GM21526 (cell line): Measurements from ENCODE around the gene ETFDH.
"Not testable (repeated sequence)": the region's sequence is repeated elsewhere in the genome, so short reads cannot be mapped to it uniquely, and the experiment has no call there.

Experiments used
- ATAC-seq: cut with Tn5 transposase; IDR thresholded peaks from one replicate; pipeline ENCODE4 v1.9.1; 2021; ENCODE audit warnings: moderate library complexity; ENCODE audit not compliant: unreplicated experiment, low FRiP score

The ETFDH gene

DNA sequence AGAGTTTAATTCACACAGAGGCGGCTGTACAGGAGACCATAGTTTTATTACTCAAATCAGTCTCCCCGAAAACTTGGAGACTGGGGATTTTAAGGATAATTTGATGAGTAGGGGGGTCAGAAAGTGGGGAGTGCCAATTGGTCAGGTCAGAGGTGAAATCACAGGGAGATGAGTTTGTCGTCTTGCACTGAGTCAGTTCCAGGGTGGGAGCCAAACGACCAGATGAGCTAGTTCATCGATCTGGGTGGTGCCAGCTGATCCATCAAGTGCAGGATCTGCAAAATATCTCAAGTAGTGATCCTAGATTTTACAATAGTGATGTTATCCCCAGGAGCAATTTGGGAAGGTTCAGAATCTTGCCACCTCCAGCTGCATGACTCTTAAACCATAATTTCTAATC, 4.0 kb downstream of the ETFDH start:
- ATAC-seq = no peak

DNA sequence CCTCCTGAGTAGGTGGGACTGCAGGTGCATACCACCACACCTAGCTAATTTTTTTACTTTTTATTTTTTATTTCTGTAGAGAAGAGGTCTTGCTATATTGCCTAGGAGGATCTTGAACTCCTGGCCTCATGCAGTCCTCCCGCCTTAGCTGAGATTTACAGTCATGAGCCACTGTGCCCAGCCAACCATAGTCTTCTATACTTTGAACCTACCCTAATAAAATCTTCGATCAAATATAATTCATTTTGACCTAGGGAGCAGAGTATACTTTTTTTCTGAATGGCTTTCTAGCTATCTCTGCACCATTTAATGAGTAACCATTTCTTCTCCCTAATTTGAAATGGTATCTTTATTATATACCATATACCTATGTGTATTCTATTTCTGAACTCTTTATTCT, 6.7 kb downstream of the ETFDH start:
- no peak for ATAC-seq

DNA sequence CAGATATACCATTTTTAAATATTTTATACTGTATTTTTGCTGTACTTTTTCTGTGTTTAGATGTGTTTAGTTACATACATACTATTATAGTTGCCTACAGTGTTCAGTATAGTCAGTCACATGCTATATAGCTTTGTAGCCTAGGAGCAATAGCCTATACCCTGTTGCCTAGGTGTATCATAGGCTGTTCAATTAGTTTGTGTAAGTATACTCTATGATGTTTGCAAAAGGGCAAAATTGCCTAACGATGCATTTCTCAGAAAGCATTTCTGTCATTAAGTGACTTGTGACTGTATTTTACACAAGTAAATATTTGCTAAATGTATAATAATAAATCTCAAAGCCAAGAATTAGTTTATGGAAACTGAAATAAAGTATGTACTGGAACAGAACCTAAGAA, 9.5 kb downstream of the ETFDH start:
- no peak for ATAC-seq

DNA sequence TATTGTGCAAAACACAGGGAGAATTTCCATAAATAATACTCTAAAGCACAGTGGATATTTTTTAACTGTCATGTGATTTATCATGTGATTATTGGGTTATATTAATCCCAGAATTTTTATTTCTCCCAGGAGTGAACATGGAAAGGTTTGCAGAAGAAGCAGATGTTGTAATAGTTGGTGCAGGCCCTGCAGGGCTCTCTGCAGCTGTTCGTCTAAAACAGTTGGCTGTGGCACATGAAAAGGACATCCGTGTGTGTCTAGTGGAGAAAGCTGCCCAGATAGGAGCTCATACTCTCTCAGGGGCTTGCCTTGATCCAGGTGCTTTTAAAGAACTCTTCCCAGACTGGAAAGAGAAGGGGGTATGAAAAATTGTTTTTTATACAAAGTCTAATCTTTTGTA, 10.0 kb downstream of the ETFDH start:
- ATAC-seq = no peak

DNA sequence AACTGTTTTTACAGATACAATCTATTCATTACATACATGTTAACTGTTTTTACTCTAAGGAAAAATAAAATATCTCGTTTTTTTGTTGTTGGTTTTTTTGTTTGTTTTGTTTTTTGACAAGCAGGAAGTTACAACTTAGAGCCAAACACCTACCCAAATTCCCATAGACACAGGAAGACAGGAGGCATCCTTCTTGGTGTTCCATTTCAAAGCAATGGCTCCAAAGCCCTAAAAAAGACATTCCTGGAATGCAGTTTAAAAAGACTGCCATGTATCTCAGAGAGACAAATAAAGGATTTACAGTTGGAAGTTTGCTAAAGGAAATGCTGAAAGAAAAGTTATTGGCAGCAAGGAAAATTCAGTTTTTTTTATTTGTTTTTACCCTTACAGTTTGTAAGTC, 16.7 kb downstream of the ETFDH start:
- ATAC-seq = no peak

DNA sequence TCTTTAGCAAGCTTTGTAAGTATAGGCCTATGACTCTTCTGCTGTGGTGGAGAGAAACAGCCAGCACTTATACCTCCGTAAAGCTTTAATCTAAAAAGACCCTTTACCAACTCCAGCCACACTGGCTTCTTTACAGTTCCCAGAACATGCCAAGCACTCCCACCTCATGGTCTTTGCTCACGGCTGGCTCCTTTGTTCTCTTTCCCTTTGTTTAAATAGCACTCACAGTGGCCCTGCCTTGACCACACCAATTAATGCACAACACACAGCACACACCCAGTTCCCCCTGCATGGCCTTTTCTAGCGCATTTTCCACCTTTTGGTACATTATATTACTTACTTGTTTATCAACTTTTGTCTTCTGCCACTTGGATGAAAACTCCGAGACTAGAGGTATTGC, 32.2 kb downstream of the ETFDH start:
- ATAC-seq = no peak

DNA sequence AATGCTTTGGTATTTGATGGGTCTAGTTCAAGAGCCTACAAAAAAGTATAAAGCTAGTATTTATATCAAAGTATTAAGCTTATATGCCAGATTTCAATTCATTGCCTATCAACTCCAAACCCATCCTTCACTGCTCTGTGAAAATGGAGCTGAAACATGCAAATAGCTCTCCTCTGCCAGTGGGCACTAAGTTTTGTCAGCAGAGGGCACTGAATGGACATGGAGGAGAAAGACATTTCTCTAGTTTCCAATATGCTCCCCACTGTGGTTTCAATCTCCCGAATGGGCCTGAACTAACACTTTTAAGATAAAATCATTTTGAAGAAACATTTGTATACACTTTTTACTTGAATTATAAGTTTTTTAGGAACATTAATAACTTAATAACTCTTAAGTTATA, 38.7 kb downstream of the ETFDH start:
- no peak for ATAC-seq

DNA sequence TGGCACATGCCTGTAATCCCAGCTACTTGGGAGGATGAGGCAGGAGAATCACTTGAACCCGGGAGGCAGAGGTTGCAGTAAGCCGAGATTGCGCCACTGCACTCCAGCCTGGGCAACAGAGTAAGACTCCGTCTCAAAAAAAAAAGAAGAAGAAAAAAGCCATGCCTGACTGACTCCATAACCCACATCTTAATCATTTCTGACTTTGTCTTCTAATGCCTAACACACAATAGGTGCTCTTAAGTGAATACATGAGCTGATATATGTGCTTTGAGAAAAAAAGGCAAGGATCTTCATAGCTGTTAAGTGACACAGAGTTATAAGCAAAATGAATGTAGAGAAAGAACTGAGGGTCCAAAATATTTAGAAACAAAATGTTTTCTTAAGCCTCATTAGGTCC, 40.5 kb downstream of the ETFDH start:
- not testable (repeated sequence) for ATAC-seq

DNA sequence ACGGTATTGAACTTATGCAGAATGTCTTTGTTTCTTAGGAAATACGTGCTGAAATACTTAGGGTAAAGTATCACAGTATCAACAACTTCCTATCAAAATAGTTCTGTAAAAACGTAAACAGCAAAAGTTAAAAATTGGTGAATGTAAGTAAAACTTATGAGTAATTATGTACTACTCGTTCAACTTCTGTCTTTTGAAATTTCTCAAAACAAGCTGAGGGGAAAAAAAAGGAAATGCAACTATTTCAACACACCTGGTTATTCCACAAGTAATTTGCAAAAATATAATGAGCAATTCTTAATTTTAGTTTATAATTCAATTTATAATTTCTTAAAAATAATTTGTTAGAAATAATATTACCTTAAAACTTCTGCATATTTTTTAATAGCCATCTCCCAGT, 42.8 kb downstream of the ETFDH start:
- ATAC-seq = no peak

DNA sequence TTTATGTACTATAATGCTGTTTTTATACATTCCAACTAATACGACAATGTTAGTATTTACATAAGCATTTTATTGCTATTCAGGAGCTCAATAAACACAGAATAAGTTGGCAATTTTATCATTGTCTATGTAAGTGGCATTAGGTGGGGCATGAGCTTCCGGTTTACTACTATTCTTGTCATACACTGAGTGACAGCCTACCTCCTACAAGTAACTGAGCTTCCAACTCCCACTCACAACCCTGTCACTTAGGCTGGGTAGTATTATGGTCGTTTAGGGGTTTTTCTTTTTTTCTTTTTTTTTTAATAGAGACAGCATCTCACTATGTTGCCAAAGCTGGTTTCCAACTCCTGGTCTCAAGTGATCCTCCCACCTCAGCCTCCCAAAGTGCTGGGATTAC, 43.7 kb downstream of the ETFDH start:
- ATAC-seq = no peak

DNA sequence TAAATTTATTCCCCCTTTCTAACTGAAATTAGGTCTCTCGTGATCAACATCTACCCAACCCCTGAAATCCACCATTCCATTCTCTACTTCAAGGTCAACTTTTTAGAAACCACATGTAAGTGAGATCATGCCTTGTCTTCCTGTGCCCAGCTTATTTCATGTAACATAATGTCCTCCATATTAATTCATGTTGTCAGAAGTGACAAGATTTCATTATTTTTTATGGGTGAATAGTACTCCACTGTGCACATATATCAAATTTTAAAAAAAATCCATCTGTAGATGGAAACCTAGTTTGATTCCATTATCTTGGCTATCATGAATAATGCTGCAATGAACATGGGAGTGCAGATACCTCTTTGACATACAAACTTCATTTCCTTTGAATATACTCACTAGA, 49.6 kb downstream of the ETFDH start:
- no peak for ATAC-seq

DNA sequence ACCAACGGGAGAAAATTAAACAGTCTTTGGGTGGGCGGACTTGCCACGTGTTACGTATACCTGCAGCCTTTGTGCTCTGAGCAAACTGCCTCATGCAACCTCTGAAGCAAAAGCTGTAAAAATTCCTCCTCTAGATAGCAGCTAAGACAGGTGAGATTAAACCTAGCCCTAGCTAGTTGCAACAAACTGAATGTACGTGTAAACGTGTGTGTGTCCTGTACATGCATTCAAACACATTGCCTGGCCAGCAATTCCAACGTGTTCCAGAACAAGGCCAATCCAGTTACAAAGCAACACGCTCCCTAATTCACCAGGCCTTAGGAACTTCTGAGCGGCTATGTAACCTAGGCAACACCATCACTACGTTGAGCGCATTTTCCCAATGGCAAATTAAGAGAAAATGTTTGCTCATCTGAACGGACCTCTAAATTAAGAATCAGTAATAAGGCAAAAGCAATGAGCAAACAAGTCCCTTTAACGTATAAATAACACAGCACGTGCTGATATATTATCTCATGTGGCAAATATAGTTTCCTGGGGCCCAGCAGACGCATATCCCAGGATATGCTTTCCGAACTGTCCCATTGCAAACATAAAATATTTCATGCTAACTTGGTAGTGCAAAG, 50.3 kb downstream of the ETFDH start:
- peak; percentile 28 for ATAC-seq

DNA sequence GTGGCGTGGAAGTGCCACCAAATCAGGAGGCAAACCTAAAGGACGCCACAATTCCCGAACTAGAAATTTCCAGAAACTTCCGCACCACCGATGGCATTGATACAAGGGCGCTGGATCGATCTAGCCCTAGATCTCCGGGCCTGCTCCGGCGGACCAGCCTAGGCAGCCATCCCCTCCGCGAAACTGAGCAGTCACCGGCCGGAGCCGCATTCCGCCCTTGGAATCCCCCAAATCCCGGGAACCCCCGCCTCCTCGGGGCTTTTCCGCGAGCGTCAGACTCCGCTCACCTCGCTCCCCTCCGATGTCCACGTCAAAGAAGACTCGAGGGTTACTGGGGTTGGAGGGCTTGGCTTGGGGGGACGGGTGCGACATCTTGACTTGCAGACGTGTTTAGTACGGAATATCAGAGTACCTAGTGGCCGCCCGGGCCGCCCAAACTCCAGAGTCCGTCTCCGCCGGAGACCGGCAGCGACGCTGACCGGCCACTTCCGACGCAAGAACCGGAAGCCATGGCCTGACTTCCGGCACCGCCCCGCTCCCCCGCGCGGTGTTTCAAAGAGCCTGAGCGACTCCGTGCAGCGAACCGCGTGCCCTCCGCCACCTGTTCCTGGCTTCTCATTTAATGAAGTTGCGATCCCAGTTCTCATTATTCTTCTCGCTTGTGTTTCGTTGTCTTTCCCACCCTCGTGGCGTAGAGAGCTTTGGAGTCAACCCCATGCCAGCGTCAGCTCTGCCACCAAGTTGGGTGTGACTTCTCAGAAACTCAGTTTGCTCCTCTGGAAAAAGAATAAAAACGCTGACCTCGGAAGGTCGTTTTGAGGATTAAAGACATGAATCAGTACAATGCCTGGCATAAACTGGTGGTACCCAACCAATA, 51.1 kb downstream of the ETFDH start, which contains the start of gene PPID:
Gene PPID, minus strand, starts transcription at position 480 of the 877 bp plus-strand sequence. Its CDS starts 108 bp downstream, at position 372.
- ATAC-seq = peak; percentile 97

DNA sequence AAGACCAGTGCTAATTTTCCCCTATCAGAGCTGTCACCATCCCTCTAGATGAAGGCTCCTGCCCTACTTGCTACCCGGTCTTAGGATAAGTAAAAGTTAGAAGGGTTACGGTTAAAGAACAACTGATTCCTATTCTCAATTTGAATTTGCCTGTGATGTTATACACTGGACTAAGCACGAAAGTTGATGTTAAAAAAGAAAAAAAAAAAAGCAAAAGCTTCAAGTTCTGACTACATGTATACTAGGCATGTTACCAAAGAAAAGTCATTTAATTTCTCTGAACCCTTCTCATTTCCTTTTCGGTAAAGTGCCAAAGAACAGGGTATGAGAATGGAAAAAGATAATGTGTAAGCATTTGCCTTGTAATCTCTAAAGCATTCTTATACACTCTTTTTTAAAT, 52.5 kb downstream of the ETFDH start:
- ATAC-seq = no peak

DNA sequence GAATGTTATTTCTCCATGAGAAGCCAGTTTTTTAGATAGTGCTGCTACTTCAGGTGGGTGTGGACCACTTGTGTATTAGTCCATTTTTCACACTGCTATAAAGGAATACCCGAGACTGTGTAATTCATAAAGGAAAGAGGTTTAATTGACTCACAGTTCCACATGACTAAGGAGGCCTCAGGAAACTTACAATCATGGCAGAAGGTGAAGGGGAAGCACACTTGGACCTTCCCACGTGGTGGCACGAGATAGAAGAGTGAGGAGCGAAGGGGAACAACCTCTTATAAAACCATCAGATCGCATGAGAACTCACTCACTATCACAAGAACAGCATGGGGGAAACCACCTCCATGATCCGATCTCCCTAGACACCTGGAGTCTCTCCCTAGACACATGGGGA, 54.5 kb downstream of the ETFDH start:
- no peak for ATAC-seq

DNA sequence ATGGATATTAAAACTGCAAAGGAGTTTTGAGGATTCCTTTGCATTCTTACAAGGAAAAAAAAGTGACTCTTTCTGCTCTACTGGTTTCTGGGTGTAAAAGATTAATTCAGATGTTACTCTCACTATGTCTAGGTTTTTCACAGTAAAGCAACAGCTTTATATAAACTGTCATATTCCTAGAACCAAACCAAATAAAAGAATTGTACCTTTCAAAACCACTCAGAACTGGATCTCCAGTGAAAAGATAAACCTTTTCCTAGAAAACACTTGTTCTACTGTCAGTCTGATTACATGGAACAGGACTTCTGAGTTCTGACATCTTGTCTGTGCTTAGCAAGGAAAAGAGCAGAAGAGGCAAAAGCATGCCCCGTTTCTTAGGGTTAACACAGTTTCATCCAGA, 56.1 kb downstream of the ETFDH start:
- ATAC-seq = no peak

DNA sequence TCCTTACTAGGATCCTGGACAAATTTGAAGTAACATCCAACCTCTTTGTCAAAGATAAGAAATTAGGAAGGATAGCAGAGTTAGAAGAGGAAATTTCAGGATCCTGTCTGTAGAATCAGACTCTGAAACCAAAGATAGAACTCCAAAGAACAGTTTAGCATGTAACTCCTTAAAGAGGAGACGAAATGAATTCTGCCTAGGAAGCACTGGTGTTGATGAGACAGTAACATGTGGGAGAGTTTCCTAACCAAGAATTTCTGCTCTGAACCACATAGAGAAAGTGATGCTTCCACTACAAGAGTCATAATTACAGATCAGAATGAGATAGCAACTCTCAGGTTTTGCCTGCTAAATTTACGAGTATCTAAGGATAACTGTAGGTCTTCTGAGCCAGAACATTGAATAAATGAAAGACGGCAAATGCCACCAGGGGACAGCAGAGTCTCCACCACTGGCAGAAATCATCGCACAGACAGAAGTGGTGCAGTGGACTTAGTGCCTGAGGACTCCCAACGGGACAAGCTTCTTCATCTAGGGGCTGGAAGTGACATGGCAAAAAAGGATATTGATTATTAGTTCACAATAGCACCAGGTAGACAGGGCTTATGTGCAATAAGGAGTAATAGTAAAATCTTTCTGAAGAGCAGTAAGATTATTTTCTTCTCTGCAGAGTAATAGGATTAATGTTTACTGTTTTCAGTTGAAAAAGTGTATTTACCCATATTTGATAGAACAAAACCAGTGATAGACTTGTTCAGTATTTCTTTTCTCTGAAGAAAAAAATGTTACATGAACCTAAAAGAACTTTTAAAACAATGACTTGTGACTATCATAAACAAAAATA, 57.8 kb downstream of the ETFDH start:
- no peak for ATAC-seq

DNA sequence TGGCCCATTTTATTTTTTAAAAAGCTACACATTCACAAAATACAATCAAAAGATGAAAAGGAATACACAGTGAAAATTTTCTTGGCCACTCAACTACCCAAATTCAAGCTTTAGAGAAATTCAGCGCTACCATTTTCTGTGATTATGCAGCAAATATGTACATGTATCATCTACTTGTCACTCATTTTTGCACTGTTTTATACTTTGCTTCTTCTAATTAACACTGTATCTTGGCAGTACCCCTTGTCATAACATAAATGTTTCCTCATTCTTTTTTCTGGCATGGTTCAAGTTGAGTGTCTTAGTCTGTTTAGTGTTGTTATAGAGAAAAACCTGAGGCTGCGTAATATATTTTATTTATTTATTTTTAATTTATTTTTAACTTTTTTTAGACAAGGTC, 66.8 kb downstream of the ETFDH start:
- ATAC-seq = no peak

DNA sequence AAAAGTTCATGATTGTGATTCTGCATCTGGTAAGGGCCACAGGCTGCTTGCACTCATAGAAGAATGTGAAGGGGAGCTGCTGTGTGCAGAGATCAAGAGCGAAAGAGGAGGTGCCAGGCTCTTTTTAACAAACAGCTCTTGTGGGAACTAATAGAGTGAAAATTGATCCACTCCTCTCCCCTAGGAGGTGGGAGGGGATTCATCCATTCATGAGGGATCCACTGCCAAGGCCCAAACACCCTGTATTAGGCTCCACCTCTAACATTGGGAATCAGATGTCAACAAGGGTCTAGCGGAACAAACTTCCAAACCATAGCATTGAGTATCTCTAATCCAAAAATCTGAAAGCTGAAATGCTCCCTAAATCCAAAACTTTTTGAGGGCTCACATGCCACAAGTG, 67.5 kb downstream of the ETFDH start:
- ATAC-seq = no peak

DNA sequence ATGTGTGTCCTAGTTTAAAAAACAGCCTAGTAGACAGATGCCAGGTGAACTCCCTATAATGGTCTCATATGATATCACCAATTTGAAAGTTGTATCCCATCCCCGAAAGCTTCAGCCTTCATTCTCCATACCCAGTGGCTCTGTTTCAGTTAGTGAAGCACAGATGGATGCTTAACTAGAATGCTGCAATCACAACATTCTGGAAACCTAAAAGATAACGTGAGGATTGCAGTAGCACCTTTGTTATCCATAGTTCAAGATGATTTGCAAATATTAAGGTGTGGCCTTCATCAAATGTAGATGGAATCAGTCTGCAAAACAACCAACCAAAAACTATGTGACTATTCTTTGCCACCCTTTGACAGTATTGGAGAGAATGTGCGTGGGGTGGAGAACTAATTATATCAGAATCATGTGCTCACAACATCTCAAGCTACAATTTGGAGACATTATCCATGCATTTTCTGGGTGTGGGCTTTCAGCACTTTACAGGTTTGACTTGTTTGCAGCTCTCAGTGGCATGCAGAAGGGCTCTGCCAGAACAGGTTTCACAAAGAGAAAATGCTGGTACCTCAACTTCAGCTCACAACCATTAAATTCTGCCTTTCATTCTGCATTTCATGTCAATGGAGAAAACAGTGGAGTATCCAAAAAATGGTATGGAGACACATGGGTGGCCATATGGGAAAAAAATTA, 69.4 kb downstream of the ETFDH start:
- ATAC-seq = no peak

DNA sequence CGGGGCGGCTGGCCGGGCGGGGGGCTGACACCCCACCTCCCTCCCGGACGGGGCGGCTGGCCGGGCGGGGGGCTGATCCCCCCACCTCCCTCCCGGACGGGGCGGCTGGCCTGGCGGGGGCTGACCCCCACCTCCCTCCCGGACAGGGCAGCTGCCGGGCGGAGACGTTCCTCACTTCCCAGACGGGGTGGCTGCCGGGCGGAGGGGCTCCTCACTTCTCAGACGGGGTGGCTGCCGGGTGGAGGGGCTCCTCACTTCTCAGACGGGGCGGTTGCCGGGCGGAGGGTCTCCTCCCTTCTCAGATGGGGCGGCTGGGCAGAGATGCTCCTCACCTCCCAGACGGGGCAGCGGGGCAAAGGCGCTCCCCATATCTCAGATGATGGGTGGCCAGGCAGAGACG, 74.4 kb downstream of the ETFDH start:
- not testable (repeated sequence) for ATAC-seq
